Suppressor macrophage treated with lipopolysaccharide for 1 hour (primary cell): Measurements from ENCODE around the gene BAIAP2.

Source experiments
- DNase-seq, 3 donors: peaks; one replicate each; pipeline ENCODE4 v3.0.0-alpha.2; 2020 to 2022

The BAIAP2 gene

DNA sequence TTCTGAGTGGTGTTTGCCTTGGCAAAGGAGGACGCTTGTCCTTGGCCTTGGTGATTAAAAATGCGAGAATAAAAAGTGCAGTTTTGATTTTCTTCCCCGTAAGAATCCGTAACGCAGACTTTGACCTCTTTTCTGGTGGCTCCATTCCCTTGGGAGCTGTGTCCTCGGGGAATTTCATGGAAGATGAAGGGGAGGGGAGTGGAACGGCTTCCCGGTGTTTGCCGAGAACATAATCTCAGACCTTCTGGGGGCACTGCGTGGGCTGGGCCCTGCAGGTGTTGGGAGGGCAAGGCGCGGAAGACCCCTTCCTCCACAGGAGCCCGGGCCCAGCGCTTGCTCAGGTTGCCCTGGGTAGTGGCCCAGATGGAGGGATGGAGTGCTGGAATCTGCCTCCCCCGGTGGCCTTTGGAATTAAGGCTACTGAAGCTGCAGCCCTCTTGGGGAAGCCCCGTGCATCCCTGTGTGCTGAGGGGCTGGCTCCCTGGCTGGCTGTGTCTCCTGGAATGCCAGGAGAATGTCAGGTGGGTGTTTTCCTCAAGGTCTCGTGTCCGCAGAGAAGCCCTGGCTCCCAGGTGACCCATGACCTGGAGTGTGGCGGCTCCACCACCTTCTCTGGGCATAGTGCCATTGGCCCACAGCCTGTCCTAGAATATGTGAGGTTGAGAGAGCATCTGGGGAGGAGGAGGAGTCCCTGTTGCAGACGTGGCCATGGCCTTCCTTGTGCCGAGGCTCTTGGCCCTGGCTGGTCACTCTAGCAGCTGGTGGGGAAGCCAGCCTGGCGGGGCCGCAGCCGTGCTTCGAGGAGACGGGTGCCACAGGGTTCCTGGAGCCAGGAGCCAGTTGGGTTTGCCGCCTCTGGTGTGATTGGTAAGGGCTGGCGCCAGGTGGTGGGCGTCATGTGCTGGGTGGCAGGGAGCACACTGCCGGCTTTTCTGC lies 3.1 kb downstream of the BAIAP2 start:
- no peak for DNase-seq

DNA sequence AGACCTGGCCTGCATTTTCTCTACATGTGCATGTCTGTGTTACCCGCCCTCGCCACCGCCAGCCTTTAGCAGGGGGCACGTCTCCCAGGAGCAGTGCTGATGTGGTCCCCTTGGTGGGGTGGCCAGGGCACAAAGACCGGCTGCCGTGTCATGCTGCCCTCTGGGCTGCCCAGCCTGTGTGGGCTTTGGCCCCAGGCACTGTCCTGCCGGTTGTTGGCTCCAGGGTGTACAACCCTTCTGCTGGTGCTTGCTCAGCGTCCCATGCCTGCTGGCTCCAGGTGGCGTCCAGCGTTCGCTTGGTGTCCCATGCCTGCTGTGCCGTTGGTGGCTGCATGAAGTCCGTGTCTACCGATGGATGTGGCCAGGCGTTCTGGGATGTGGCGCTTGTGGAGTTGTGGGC lies 4.1 kb downstream of the BAIAP2 start:
- no peak for DNase-seq

DNA sequence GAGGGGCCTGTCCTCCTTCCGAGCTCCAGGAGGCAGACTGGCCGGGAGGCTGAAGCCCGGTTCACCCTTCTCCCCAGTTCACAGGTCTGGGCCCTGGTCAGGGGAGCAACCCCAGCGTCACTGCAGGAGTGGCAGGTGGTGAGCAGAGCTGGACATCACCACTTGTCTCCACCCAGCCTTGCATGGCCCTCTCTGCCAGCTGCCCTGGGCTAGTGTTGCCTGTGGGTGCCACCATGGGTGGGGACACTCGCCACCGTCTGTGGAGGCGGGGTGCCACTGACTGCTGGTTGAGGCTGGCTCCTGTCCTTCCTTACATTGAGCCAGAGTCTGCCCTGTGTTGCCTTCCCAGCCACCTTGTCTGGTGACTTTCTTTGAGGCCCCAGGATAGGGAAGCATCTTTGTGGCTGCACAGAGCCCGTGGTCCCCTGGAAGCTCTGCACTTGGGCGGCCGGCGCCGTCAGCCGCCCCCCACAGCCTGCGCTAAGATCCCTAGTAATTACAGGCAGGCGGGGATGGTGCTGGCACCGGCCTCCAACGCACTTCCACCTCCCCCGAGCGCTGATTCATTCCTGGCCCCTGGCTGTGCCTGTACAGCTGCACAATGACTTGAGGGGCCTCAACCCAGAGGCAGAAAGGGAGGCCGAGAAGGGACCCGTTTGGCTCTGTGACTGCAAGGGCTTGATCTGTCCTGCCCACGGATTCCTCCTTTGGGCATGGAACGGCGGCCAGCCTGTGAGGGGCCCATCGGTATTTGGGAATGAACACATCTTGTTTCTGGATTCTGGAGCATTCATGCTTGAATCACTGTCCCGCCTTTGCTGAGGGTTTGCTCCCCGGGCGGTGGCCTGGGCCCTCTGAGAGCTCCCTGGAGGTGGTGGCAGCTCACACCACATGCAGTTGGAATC lies 5.2 kb downstream of the BAIAP2 start:
- DNase-seq, result peak; percentile 32 to 47 (median 43)

DNA sequence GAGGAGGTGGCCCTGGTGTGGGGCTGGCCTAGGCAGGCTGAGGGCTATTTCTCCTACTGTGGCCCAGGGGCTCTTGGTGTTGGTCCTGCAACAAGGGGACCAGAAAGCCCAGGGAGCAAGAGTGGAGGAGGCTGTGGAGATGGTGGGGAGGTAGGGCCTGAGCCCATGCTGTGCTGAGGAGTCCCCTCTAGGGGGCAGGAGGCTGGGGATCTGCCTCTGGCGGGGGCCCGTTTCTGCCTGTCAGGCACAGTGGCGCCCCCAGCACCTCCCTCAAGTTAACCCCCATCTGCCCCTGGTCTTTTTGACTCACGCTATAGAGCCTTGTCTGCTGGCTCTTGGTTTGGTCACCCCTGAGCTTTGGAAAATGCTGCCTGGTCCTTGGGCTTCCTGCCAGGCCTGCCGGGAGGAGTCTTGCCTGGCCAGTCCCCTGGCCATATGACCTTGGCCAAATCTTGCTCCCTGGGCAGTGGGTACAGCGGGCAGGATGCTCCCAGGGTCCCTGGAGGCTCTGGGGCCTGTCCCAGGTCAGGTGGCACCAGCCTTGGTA lies 5.9 kb downstream of the BAIAP2 start:
- peak in 2 of 3 donors; percentile 29 to 57 for DNase-seq

DNA sequence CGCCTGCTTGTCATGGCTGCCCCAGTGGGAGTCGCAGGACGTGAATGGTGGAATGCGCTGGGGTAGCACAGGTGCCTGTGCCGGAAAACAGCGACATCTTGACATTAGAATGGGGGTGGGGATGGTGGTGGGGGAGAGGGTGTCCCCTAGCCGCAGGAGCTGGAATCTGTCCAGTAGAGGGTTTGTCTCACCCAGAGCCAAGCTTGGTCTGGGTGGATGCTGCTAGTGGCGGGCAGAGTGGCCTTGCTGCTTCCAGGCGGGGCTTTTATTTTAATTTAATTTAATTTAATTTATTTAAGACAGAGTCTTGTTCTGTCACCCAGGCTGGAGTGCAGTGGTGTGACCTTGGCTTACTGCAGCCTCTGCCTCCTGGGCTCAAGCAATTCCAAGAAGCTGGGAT lies 7.7 kb downstream of the BAIAP2 start:
- no peak for DNase-seq

DNA sequence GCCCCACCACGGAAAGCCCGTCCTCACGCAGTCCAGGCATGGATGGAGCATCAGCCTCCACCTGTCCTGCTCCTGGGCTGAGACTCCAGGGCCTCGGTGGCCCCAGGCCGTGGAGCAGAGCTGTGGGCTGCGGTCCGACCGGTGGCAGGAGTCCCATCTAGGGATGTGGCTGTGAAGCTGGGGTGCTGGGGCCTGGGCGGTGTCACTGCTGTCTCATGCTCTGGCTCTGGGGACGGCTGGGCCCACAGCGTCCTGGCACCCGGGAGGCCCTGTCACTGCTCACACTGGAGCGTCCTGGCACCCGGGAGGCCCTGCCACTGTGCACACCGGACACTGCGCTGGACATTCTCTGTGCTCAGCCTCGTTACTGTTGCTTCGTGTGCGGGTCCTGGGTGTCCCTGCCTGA lies 8.4 kb downstream of the BAIAP2 start:
- no peak for DNase-seq

DNA sequence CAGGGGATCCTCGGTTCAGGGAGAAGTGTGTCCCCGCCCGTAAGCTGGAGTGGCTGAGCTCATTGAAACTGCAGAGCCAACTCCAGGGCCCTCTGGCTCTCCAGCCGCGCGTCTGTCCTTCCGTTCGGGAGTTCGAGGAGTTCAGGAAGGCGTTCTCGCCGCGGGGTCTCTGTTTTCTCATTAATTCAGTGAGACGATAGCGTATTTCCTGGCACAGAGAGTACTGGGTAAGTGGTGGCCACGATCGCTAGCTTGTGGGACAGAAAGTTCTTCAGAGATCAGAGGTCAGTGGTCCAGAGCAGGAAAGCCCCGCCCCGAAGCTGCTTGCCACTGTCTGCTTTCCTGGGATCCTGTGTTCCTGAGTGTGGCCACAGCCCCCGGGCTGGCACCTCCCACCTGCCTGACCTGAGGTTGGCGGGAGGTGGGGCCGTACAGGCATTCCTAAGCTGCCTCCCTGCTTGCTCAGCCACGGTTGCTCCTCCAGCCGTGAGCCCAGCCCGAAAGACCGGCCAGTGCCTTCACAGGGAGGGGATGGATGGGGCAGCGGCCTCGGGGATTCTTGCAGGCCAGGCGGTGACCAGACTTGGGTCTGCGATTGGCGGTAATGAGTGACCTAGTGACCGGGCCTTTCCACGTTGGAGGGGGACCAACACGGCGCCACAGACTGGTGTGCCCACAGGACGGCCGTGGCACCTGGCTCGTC lies 8.9 kb downstream of the BAIAP2 start:
- DNase-seq, result no peak

DNA sequence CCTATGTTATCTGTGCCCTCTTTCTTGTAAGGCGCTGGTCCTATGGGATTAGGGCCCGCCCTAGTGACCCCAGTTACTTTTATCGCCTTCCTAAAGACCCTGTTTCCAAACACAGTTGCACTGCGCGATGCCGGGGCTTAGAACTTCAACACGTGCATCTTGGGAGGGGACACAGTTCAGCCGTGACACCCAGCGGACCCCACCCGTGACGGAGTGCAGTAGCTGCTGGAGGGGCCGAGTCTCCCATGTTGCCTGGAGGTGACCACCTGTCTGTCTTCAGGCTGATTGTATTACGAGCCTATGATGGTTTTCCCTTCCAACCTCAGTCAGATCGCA lies 9.4 kb downstream of the BAIAP2 start:
- DNase-seq, result no peak

DNA sequence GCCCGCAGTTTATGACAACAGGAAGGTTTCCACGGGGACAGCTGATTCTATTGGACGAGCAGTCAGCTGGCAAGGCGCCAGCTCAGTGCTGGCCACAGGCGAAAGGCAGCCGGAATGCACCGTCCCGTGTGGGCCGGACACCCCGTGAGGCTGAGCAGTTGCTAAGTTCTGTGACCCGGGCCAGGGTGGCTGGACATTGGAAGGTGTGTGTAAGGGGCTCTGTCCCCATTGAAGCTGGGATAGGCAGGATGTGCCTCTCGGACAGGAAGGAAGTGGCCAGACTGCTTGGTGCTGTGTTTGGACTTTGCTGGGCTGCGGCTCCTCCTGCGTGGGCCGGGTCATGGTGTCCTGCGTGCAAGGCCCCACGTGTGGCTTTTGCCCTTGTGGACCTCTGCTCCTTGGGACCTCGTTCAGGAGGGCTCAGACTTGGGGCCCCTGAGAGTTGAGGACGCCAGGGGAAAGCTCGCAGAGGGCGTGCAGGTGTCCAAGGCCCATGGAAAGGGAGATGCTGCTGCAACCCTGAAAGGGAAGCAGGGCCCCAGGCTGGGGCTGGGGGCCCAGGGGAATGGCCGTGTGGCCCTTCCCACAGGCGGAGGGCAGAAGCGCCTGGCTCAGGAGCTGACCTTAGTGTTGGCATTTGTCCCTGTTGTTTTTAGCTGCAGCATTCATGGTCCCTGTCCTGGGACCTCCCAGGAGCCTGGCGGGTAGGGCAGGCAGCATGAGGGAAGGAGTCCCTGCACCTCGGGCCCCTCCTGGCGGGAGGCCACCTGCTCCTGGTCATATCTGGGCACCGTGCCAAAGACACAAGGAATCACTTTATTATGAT lies 10.0 kb downstream of the BAIAP2 start:
- peak in 2 of 3 donors; percentile 28 to 47 for DNase-seq

DNA sequence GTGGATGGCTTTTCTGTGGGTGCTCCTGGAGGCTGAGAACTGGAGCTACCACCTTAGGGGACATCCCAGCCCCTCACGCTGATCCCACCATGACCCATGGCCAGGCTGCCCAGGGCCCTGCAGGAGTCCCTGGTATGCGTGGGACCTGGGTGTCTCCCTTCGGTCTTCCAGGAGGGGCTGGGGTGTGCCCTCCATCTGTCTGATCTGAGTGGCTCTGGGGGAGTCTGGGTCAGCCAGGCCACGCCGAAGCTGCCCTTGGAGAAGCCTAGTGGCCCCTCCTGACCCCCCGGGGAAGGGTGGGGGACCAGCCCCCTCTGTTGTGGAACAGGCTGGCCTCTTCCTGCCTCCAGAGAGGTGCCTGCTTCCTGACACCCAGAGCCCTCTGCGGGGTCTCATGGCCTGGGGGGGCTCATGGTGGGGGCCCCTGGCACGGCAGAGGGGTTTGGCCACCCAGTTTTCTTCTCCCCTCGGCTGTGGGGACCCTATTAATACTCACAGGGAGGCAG lies 10.7 kb downstream of the BAIAP2 start:
- DNase-seq, result no peak

DNA sequence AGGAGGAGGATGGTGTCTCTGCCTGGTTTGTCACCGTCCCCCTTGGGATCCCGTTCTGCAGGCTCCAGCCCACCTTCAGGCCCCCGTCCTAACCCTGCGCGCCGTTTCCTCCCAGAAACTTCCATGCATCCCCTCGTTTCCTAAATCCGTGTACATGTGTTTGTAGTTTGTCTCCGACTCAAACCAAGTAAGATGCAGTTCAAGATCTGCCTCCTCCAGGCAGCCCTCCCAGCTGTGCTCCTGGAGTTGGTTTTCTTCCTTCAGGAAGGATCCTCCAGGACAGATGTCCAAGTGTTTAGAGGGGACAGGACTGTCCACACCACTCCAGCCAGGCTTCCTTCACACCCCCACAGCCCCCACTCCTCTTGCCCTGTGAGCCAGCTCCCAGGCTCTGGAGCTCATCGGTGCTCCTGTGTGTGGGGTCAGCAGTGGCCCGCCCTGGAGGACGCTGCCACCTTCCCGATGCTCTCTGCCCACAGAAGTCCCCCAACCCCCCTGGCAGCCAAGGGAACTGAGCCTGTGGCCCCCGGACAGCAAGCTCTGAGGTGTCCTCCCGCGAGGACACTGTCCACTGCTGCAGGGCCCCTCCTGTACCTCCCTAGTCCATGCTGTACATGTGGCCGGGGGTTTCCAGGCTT lies 11.3 kb downstream of the BAIAP2 start:
- no peak for DNase-seq

DNA sequence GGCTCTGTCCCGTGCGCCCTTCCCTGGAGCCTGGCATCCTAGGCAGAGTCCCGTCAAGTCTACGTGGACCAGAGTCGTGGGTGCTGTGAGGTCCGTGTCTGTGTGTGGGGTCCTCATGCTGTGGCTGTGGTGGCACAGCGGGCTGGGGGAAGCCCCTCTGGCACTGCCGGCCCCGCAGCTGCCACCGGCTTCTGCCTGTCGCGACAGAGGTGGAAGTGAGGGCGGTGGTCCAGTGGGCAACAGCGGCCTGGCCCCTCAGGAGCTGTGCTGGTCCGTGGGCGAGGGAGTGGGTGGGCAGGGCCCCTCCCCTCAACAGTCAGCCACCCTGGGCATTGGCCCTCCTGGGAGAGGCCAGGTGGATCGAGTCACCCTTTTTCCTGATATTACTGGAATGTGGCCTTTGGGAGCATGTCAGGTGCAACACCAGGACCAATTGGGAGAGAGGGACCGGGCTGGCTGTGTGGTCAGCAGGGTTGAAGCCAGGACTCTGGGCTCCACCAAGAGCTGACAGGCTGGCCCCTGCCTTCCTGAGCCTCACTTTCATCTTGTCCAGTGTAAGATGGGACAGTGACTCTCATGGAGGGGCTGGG lies 11.9 kb downstream of the BAIAP2 start:
- DNase-seq, result no peak

DNA sequence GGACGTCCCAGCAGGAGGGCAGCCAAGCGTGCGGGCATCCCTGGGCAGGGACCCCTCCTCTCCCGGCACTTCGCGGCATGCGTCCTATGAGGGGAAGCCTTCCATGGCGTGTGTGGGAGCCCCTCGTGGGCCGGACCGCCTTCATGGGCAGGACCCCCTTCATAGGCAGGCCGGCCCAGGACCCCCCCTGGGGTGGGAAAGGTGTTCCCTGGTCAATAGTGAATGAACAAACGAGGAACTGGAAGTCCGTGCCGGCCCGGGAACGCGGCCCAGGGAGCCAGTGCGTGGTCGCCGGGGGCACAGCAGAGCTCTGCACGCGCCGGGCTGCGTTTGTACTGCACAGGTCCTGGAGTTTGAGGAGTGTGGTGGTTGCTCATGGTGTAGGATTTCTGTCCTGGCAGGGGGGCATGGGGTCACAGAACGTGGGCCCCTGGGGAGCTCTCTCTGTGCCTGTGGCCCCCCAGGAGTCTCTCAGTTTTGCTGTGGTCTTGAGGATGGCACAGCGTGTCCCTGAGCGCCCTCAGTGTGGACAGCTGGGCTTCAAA lies 13.9 kb downstream of the BAIAP2 start:
- DNase-seq, result no peak

DNA sequence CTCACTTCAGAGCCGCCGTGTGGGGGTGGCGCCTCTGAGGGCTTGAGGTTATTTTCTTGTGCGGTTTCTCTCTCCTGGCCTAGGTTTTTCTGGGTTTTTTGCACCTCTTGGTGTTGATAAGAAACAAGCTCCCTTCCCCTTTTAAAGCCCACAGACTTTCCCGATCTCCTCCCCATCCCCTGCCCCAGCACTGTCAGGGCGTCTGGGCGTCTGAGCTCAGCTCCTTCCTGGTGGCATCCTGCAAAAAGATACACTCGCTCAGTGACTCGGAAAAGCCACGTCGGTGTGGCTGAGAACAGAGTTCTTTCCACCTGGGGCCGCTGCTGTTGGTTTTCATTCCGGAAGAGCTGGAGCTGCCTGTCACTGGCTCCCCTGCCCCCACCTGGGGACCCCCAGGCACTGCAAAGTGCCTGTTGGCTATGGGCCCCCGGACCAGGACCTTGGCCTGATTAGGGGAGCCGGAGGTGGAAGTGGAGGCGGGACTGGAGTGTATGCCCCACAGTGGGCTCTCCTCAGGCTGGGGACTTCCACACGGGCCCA lies 14.5 kb downstream of the BAIAP2 start:
- DNase-seq, result peak in 2 of 3 donors; percentile 29 to 43

DNA sequence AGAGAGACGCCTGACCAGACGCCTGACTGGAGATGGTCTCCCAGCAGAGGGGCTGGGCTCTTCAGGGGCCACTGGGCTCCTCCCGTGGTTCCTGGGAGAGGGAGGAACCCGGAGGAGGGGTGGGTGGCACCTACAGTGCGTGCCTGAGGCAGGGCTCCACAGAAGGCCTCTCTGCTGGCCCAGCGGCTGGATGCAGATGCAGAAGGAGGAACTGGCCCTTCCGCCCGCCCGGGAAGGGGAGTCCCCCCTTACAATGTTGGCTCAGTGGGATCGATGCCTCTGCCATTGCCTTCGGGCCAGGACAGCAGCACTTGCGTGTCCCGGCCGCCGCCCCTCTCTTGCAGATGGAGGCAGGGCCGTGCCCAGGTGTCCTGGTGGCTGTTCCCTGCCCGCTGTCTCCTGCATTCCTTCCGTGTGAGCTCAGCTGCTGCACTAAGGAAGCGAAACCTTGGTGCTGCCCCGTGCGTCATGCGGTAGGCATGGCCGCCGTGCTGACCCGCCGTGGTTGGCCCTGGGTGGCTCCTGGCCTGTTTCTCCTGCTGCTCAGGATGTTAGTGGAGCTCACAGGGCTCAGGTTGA lies 15.1 kb downstream of the BAIAP2 start:
- peak; percentile 84 to 89 (median 87) for DNase-seq

DNA sequence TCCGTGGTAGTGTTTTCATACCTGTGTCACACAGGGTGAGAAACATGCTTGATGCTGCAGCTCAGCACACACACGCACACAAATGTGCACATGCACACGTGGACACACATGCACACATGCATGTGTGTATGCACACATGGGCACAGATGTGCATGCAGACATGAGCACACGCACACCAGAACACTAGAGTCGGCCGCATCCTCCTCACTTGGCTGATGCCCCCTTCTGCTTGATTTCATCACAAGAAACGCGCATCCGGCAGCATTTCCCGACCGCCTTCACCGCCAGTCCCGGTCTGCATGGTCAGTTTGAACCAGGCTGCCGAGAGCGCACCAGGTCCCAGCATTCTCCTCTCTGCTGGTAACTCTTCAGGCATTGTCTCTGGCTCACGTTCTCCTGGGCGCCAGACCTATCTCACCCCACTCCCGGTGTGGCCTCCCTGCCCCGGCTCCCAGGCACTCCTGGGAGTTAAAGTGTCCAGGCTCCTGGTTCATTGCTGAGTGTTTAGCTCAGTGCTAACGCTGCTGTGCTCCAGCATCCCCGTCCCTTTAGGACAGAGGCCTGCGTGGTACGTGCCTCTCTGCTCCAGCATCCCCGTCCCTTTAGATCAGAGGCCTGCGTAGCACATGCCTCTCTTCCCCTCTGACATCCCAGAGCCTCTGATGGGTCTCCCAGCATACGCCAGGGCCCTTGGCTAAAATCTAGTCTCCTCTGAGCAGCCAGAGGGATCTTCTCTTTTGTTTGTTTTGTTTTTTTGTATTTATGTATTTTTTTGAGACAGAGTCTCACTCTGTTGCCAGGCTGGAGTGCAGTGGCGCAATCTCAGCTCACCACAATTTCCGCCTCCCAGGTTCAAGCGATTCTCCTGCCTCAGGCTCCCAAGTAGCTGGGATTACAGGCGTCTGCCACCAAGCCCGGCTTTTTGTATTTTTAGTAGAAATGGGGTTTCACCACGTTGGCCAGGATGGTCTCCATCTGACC lies 16.0 kb downstream of the BAIAP2 start:
- DNase-seq, result no peak

DNA sequence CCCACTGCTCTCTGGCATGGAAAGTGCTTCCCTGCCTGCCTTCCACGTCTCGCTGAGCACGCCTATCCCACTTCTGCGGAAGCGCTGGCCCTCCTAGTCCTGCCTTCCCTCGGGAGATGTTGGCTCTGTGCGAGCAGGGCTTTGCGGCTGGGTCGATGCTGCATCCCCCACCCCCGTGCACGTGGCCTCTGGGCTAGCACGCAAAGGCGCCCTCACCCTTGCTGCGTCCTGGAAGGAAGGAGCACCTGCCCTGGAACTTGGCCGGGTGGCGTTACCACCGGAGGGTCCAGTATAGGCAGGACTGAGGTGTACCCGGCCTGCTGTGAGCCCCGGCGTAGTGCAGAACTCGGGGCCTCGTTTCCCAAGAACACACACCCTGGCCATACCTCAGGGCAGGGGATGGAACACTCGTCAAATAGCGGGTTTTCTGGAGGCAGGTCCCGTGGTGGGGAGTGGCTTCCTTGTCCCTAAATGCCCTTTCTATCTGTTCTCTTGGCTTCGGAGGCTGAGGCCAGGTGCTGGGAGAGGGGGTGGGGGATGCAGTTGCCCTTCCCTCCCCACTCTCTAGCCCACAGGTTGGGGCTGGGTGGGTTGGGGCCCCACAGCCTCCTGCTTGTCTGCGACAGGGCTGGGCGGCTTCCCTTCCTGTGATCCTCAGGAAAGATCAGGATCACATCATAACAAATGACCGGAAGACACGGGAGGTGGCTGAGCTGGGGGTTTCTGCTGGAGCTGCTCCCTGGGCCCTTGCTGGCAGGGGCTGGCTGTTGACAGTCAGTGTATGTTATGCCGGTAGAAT lies 17.4 kb downstream of the BAIAP2 start:
- no peak for DNase-seq
